IPS DF 4.7 (cell line): Measurements from ENCODE around the gene RCL1.
"Not testable (repeated sequence)": the region's sequence is repeated elsewhere in the genome, so short reads cannot be mapped to it uniquely, and the experiment has no call there.

Experiments
- DNase-seq: peaks from one replicate; pipeline ENCODE4 v3.0.0-alpha.2; 2013; ENCODE audit warnings: low spot score; ENCODE audit errors: extremely low read depth

RCL1 gene, protein sequence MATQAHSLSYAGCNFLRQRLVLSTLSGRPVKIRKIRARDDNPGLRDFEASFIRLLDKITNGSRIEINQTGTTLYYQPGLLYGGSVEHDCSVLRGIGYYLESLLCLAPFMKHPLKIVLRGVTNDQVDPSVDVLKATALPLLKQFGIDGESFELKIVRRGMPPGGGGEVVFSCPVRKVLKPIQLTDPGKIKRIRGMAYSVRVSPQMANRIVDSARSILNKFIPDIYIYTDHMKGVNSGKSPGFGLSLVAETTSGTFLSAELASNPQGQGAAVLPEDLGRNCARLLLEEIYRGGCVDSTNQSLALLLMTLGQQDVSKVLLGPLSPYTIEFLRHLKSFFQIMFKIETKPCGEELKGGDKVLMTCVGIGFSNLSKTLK

DNA sequence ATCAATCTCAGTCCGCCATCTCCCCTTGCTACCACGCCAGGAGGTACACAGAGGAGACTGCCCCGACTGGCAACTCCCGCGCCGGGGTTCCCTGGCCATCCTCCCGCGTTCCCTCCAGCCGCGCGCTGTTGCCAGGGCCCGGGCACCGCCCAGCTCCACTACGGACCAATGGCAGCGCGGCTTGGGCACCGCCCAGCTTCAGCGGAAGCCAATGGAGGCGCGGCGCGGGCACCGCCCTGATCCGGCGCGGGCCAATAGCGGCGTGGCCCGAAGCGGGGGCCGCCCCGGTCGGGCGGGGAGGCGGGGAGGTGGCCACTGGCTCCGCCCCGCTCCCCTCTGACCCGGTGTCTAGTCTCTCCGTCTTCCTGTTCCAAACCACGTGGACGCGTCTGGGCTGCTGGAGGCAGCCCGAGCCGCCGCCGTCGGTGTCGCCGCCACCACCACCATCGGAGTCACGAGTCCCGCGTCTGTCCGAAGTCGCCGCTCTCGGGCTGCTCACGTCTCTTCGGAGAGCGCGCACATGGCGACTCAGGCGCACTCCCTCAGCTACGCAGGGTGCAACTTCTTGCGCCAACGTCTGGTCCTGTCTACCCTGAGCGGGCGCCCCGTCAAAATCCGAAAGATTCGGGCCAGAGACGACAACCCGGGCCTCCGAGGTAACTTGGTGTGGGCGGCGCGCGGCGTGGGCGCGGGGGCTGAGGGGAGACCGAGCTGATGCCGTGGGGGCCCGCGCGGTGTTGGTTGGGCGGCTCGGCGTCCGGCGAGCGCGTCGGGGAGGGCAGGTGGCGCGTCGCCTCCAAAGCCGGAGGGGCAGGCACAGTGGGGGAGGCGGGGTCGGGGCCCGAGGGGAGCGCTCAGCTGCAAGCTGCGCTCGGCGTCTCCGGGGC lies at the start of gene RCL1:
RCL1 (plus strand) TSS at position 373 of the 887 bp plus-strand sequence; CDS start at position 521, 148 bp downstream.
- peak; percentile 87 for DNase-seq

DNA sequence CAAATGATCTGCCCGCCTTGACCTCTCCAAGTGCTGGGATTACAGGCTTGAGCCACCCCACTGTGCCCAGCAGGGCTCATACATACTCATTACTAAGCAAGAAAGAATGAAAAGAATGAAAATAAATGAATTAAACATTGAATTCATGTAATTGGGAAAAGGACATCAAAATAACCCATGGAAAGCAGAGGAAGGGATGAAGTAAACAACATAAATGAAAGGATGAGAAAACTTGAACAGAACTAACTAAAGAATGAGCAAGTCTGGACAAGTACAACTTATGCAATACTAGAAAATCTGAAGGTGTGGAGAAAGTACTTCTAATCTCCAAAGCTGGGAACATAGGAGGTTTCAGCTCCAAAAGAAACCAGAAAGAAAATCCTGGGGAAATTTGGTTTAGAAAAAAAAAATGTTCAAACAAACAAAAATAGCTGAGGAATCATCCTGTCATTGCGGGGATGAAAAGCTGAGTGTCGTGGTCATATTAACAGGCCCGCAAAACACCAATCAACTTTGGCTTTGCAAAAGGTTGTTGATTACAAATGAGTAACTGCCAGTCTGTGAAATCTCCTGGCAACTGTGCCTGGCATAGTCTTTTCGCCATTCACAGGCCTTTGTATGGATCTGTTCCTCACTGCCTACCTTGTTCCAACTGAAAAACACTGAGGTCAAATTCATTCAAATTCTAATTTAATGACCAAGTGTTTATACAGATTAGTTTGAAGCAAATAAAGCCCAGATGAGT lies 49.4 kb upstream of the RCL1 start:
- no peak for DNase-seq

DNA sequence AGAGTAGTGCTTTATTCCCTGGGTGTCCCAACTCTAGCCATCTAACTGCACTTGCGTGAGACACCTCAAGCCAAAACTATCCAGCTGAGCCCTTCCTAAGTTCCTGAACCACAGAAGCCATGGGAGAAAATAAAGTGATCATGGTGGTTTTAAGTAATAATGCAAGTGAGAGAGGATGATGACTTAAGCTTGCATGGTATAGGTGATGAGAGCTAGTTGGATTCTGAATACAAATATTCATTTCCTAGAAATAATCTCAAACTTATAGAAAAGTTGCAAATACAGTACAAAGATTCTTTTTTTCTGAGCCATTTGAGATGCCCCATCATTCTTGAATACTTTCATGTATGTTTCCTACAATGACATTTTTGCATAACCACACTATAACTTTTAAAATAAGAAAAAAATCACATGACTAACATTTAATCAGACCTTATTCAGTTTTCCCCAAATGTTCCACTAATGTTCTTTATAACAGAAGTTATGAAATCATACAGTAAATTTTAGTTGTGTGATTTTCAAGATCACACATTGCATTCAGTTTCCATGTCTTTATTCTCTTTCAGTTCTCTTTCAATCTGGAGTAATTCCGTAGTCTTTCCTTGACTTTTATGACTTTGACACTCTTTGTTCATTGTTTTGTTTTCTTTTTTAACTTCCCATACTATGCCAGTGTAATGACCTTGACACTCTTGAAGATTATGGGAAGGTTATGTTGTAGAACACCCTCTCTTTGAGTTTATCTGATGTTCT lies 46.3 kb upstream of the RCL1 start:
- DNase-seq, result no peak

DNA sequence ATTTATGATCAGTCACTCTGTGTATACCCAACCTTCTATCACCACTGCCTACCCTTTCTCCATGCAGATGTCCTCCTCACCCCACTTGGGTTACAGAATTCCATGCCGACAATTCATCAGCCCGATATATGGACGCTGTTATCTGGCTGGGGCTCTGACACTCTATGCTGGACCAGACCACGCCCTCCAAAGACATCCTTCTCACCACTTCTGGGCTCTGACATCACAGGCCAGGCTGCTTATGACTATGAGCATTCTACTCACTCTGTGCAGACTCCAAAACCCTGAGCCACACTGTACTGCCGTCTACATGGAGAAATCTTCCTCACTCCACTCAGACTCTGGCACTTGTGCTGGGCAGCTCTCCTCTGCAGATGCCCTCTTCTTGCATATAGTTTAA lies 44.1 kb upstream of the RCL1 start:
- DNase-seq, result no peak

DNA sequence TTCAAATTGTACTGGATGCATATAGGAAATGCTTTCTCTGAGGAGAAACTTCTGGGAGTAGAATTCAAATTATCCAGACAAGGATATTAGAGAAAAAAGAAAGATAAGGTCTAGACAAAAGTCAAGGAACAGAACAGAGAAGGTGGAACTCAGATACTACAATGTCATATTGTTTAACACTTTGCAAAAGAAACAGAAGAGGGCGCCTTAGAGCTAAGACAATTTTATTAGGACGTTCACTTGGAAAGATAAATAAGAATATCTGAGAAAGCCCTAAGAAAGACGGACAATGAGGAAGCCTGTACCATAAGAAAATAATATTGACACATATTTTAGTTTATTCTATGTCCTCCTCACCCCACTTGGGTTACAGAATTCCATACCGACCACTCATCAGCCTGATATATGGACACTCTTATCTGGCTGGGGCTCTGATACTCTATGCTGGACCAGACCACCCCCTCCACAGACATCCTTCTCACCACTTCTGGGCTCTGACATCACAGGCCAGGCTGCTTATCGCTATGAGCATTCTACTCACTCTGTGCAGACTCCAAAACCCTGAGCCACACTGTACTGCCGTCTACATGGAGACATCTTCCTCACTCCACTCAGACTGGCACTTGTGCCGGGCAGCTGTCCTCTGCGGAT lies 42.6 kb upstream of the RCL1 start:
- no peak for DNase-seq

DNA sequence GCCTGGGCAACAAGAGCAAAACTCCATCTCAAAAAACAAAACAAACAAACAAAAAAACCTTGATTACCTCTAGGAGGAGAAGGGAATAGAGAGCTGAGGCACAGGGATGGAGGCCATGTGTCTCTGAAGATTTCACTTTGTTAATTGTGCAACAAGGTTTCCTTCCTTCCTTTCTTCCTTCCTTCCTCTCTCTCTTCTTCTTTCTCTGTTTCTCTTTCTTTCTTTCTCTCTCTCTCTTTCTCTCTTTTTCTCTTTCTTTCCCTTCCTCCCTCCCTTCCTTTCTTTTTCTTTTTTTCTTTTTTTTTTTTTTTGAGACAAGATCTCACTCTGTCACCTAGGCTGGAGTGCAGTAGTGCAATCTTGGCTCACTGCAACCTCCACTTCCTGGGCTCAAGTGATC lies 38.2 kb upstream of the RCL1 start:
- DNase-seq, result not testable (repeated sequence)

DNA sequence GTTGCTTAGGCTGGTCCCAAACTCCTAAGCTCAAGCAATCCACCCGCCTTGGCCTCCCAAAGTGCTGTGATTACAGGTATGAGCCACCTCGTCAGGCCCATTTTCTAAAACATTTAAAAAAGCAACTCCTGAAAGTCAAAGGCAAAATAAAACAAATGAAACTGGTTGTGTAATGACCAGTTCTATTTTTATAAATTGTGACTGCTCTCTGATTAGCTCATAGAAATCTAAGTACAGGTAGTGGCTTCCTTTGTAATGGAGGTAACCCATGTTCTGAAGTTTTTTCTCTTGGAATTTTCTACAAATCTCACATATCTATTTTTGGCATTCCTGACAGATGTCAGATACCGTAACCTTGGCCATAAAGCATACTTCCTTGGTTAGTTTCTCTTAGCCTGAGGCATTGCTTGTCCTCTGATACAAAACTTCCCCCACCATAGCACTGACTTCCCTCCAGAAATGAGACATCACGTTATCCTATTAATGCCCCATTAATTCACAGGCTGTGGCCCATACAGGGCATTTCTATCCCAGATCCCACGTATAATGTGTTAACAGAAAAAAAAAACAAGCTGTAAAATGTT lies 37.6 kb upstream of the RCL1 start:
- no peak for DNase-seq

DNA sequence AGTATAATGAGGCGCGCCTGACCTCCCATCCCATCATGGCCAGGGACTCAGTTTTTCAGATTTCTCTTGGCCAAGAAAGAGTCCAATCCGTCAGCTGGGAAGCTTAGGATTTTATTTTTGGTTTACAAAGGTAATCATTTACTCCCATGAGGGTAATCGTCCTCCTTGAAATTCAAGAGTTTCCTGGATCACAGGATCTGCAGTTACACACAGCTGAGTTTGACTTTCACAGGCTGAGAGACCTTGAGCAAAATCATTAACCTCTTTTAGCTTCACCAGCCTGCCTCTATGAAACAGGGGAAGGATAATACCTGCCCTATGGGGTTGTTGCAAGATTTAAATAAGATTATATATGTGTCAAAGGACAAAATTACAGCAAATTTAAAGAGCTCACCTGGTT lies 36.3 kb upstream of the RCL1 start:
- DNase-seq, result no peak

DNA sequence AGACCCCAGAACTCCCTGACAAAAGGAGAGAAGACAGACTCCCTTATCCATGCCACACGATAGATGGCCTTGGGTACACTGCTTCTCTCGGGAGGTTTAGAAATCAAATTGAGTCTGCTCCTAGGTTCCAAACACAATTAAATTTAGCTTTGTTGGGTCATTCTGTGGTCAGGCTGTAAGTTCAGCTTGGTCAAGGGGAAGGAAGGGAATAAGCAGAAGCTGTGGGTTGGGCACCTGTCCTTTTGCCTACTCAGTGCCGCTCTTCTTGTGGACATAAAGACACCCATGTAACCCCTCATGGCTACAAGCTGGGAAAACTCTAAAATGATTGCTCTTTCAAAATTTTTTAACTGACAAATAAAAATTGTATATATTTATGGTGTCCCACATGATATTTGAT lies 32.6 kb upstream of the RCL1 start:
- DNase-seq, result no peak

DNA sequence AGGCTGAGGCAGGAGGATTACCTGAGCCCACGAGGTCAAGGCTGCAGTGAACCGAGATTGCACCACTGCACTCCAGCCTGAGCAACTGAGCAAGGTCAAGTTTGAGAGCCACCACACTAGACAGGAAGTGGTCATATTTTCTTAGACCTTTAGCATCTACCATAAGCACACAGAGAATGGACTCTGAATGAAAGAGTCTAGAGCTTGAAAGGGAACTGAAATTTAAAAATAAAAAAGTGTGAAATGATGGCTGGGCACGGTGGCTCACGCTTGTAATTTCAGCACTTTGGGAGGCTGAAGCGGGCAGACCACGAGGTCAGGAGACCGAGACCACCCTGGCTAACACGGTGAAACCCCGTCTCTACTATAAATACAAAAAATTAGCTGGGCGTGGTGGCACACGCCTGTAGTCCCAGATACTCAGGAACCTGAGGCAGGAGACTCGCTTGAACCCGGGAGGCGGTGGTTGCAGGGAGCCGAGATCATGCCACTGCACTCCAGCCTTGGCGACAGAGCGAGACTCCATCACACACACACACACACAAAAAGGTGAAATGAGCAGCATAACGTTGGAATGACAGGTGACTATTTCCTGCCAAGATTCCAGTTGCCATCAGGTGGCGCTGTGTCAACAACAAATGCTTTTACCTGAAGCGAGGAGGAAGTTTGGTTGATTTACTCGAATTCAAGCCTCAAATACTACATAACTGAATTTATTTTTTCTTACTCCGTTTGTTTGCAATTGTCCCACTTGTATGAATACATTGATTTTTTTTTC lies 30.4 kb upstream of the RCL1 start:
- peak; percentile 79 for DNase-seq

DNA sequence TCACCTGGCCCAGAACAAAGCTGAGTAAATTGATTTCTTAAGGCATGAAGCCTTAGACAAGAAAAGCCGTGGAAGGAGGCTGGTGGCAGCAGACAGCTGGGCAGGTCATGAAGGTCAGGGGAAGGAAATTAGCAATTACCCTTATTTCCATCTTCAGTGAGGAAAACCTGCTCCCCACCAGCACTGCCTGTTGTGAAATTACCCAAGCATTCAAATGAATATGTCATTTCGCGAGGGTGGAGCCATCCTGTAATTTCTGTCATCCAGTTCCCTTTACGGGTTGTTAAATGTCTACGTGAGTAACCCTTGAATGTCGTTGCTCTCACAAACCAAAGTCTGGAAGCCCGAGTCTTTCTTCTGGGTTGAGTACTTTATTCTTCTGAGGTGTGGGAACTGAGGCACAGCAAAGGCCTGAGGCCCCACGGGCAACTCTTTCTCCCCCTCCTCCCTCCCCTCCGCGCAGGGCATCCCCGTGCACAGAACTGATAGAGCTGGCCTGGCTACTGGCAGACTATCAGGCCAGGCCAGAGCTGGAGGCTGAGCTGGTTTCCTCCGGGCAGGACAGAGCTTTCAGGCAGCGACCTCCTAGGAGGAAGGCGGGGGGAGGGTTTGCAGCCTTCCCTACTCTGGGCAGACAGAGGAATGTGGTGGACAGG lies 29.7 kb upstream of the RCL1 start:
- DNase-seq, result peak; percentile 56

DNA sequence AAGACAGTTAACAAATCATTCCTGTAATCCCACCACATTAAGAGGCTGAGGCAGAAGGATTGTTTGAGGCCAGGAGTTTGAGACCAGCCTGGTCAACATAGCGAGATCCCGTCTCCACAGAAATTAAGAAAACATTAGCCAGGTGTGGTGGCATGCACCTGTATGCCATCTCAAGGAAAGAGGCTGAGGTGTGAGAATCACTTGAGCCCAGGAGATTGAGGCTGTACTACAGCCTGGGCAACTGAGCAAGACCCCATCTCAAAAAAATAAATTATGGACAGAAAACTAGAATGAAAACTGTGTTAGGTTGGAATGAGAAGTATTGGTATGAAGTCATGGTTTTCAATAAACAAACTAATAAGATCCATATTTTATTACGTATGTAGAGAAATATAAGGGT lies 28.7 kb upstream of the RCL1 start:
- no peak for DNase-seq

DNA sequence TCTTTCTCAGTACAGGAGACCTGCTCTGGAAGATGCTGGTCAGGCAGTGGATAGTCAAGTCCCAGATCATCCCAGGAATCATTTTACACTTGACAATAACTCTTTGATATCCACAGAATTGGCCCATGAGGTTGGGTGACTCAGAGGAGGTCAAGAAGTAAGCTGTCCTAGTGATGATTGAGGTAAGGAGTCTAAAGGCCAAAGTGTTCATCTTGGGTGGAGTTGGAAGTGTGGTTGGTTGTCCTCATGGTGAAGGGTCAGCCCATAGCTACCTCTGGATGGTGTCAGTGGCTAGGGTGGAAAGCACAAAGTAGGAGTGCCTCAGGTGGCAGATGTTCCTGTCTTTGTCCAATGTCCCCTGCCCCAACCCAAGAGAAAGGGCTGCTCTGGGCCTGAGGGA lies 24.1 kb upstream of the RCL1 start:
- DNase-seq, result no peak

DNA sequence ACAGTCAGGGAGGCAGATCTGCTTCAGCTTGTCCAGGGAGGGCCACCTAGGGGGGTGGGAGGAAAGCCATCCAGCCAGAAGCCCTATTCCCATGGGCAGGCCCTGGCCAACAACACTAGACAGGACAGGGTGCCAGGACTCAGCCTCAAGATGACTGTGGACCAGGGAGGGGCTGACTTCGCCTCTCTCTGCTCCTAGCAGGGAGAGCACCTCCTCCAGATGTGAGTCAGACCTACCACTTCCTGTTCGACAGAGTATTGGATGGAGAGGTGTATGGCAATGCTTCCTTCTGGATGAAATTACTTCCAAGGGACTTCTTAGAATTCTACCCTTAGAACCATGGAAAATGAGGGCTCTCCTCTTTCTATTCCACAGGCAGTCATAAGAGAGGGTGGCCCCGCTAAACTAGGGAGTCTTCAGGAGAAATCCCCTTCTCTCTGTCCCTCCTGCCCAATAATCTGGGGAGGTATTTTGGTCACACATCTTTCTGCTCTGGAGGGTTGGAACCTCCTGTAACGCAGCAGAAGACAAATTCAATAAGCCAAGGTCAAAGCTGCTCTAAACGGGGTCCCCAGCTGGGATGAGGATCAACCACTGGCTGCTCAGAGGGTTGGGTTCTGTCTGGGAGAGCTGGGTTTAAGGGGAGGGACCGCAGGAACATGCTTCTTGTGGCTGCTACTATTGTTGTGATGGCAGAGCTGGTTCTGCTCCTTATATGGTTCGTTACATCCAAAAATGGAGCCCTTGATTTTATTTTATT lies 23.2 kb upstream of the RCL1 start:
- DNase-seq, result no peak

DNA sequence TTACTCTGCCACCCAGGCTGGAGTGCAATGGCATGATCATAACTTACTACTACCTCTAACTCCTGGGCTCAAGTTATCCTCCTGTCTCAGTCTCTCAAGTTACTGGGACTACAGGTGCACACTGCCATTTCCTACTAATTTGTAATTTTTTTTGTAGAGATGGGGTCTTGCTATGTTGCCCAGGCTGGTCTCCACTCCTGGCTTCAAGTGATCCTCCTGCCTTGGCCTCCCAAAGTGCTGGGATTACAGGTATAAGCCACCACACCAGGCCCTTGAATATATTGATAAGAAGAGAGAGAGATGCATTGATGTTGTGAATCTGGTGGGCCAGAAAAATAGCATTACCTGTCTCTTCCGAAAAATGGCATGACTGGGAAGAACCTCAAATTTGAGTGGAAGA lies 21.0 kb upstream of the RCL1 start:
- no peak for DNase-seq

DNA sequence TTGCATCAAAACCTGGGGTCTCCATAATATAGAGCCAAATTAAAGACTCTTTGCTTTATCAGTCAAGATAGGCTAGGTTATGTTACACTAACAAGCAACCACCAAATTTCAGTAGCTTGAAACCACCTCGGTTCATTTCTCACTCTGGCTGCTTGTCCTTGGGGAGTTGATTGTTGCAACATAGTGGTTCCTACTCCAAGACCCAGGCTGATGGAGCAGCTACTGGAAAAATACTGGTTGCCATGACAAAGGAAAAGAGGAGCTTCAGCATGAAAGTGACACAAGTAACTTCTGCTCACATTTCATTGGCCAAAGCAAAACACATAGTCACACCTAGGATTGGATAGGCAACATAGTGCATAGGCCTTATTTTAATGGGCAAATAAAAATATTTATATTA lies 18.5 kb upstream of the RCL1 start:
- DNase-seq, result no peak

DNA sequence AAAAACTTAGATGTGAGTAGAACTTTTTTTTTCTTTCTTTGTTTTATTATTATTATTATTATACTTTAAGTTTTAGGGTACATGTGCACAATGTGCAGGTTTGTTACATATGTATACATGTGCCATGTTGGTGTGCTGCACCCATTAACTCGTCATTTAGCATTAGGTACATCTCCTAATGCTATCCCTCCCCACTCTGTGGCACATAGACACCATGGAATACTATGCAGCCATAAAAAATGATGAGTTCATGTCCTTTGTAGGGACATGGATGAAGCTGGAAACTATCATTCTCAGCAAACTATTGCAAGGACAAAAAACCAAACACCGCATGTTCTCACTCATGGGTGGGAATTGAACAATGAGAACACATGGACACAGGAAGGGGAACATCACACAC lies 17.8 kb upstream of the RCL1 start:
- not testable (repeated sequence) for DNase-seq

DNA sequence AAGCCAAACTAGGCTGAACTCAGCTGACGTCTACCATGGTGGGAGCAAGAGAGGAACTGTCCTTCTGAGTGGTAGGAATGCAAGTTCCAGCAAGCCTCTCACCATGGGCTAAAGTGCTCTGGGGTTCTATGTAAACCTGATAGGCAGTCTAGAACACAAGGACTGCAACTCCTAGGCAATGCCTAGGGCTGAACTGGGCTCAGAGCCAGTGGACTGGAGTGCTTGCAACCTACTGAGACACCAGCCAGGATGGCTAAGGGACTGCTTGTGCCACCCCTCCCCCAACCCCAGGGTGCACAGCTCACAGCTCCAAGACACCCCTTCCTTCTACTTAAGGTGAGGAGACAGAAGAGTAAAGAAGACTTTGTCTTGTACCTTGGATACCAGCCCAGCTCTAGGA lies 12.1 kb upstream of the RCL1 start:
- DNase-seq, result no peak
